H1 (cell line): Measurements from ENCODE around the gene PRICKLE2. TPM values are rescaled to one million over a fixed set of nuclear protein-coding genes. Genes with fewer than 3 reads are reported as not detected.
"Not testable (repeated sequence)": the region's sequence is repeated elsewhere in the genome, so short reads cannot be mapped to it uniquely, and the experiment has no call there.

ENCODE experiments used
- CTCF ChIA-PET: fragments of 300-600 bp; sonication (Branson Sonifier 250); formaldehyde crosslinking; loops from one replicate; lab custom pipeline; 2021; ENCODE audit not compliant: partially characterized antibody; lab: Charles Lee
- POLR2A ChIA-PET: fragments of 300-600 bp; sonication (Branson Sonifier 250); formaldehyde crosslinking; loops from one replicate; lab custom pipeline; 2021; ENCODE audit warnings: inconsistent platforms; ENCODE audit not compliant: partially characterized antibody; lab: Charles Lee
- DNase-seq, 2 experiments: peaks; one replicate each; pipeline versions ENCODE4 v3.0.0 to v3.0.0-alpha.2; 2010 to 2022; ENCODE audit warnings: low spot score in 2 of 2, low read depth in 1 of 2, mixed read lengths in 1 of 2
- FAIRE-seq: peaks from 2 replicates; lab custom pipeline; 2011; peaks lifted over from hg19 to GRCh38; lab: Jason Lieb, UNC
- H2AFZ ChIP-seq: 2 replicates; pipeline ENCODE4 v1.8.1; 2012; ENCODE audit warnings: low read length, inconsistent platforms
- H2AK5ac ChIP-seq: 2 replicates; pipeline ENCODE4 v1.6.1; 2013; ENCODE audit warnings: low read depth, low read length
- H2BK120ac ChIP-seq: replicated peaks from 2 replicates; pipeline ENCODE3; 2013; ENCODE audit warnings: low read depth, low read length, inconsistent platforms
- H2BK12ac ChIP-seq: 2 replicates; pipeline ENCODE4 v1.6.1; 2013; ENCODE audit warnings: low read depth, low read length
- H2BK15ac ChIP-seq: 2 replicates; pipeline ENCODE4 v1.6.1; 2013; ENCODE audit warnings: low read length
- H2BK20ac ChIP-seq: 2 replicates; pipeline ENCODE4 v1.6.1; 2013; ENCODE audit warnings: low read length
- H2BK5ac ChIP-seq: 2 replicates; pipeline ENCODE4 v1.6.1; 2013; ENCODE audit warnings: low read depth, low read length
- H3K14ac ChIP-seq: 2 replicates; pipeline ENCODE4 v1.6.1; 2013; ENCODE audit warnings: inconsistent platforms; ENCODE audit not compliant: insufficient read length
- H3K18ac ChIP-seq: 2 replicates; pipeline ENCODE4 v1.6.1; 2013; ENCODE audit warnings: low read length; ENCODE audit errors: extremely low read depth
- H3K23ac ChIP-seq: 2 replicates; pipeline ENCODE4 v1.6.1; 2013; ENCODE audit warnings: inconsistent platforms; ENCODE audit not compliant: insufficient read length
- H3K23me2 ChIP-seq: 2 replicates; pipeline ENCODE4 v1.6.1; 2013; ENCODE audit warnings: low read depth, low read length
- H3K27ac ChIP-seq: 2 replicates; pipeline ENCODE4 v1.6.1; 2011; ENCODE audit warnings: low read depth, low read length, inconsistent platforms
- H3K27me3 ChIP-seq, 4 experiments: replicated peaks in 1 of 4; 1 replicate in 1 of 4; 2 replicates in 3 of 4; pipeline versions ENCODE4 v1.6.1 to v1.8.1; 2011 to 2013; ENCODE audit warnings: low read length in 3 of 4, mild to moderate bottlenecking in 3 of 4, inconsistent platforms in 2 of 4, mixed read lengths in 2 of 4, moderate library complexity in 1 of 4; ENCODE audit not compliant: control insufficient read depth in 3 of 4, insufficient read depth in 3 of 4; ENCODE audit errors: extremely low read depth in 1 of 4
- H3K36me3 ChIP-seq, 4 experiments: 2 replicates each; pipeline versions ENCODE4 v1.6.1 to v1.8.1; 2011 to 2013; ENCODE audit warnings: mild to moderate bottlenecking in 4 of 4, low read length in 3 of 4, moderate library complexity in 2 of 4, control low read depth in 1 of 4, inconsistent platforms in 1 of 4; ENCODE audit not compliant: insufficient read depth in 4 of 4, control insufficient read depth in 2 of 4
- H3K4ac ChIP-seq: replicated peaks from 2 replicates; pipeline ENCODE3; 2013; ENCODE audit warnings: low read length, low read depth, mixed read lengths, inconsistent platforms; ENCODE audit not compliant: insufficient read length
- H3K4me1 ChIP-seq, 4 experiments: replicated peaks in 1 of 4; 1 replicate in 1 of 4; 2 replicates in 3 of 4; pipeline versions ENCODE4 v1.6.1 to v1.8.1; 2011 to 2013; ENCODE audit warnings: low read length in 3 of 4, inconsistent platforms in 2 of 4, mixed read lengths in 1 of 4; ENCODE audit not compliant: insufficient read depth in 4 of 4, control insufficient read depth in 3 of 4
- H3K4me2 ChIP-seq, 2 experiments: 2 replicates each; pipeline versions ENCODE4 v1.6.1 to v1.8.1; 2011 to 2013; ENCODE audit warnings: low read depth in 2 of 2, low read length in 2 of 2, control low read depth in 1 of 2, inconsistent platforms in 1 of 2, mild to moderate bottlenecking in 1 of 2; ENCODE audit not compliant: insufficient read depth in 1 of 2
- H3K4me3 ChIP-seq, 4 experiments: fragments of 200-600, 300-600 bp in 1 of 4; sonication (generic), shearing (Covaris generic), sonication (Bioruptor Twin) in 1 of 4; 2 replicates each; pipeline versions ENCODE4 v1.5.1 to v1.8.1; 2011 to 2016; ENCODE audit warnings: low read length in 4 of 4, low read depth in 3 of 4, control low read depth in 2 of 4, inconsistent platforms in 2 of 4, mild to moderate bottlenecking in 2 of 4, mixed read lengths in 1 of 4, moderate library complexity in 1 of 4; ENCODE audit not compliant: insufficient read depth in 2 of 4; ENCODE audit errors: extremely low read depth in 1 of 4
- H3K56ac ChIP-seq: replicated peaks from 2 replicates; pipeline ENCODE3; 2013; ENCODE audit warnings: low read depth, mild to moderate bottlenecking, mixed read lengths, low read length, inconsistent platforms; ENCODE audit not compliant: insufficient read length
- H3K79me1 ChIP-seq: 2 replicates; pipeline ENCODE4 v1.6.1; 2013; ENCODE audit warnings: low read depth, low read length, control low read depth
- H3K79me2 ChIP-seq, 2 experiments: 2 replicates each; pipeline versions ENCODE4 v1.6.1 to v1.8.1; 2012 to 2013; ENCODE audit warnings: low read length in 2 of 2, mild to moderate bottlenecking in 2 of 2, inconsistent platforms in 1 of 2; ENCODE audit not compliant: insufficient read depth in 2 of 2, control insufficient read depth in 1 of 2
- H3K9ac ChIP-seq, 4 experiments: replicated peaks in 1 of 4; 1 replicate in 1 of 4; 2 replicates in 3 of 4; pipeline versions ENCODE4 v1.6.1 to v1.8.1; 2011 to 2013; ENCODE audit warnings: low read depth in 3 of 4, low read length in 3 of 4, control low read depth in 2 of 4, mild to moderate bottlenecking in 2 of 4, moderate library complexity in 2 of 4, inconsistent platforms in 1 of 4; ENCODE audit errors: extremely low read depth in 1 of 4
- H3K9me3 ChIP-seq, 2 experiments: 2 replicates each; pipeline versions ENCODE4 v1.6.1 to v1.8.1; 2012 to 2013; ENCODE audit warnings: mild to moderate bottlenecking in 2 of 2, moderate library complexity in 2 of 2, control low read depth in 1 of 2, inconsistent platforms in 1 of 2, low read depth in 1 of 2, low read length in 1 of 2, mixed read lengths in 1 of 2; ENCODE audit not compliant: insufficient read depth in 2 of 2
- H4K20me1 ChIP-seq, 2 experiments: replicated peaks in 1 of 2; 2 replicates each; pipeline versions ENCODE3 to v1.8.1; 2011 to 2013; ENCODE audit warnings: inconsistent platforms in 2 of 2, low read length in 2 of 2, mild to moderate bottlenecking in 1 of 2; ENCODE audit not compliant: insufficient read depth in 2 of 2, control insufficient read depth in 1 of 2
- H4K5ac ChIP-seq: 2 replicates; pipeline ENCODE4 v1.6.1; 2013; ENCODE audit warnings: low read length, low read depth, mixed read lengths, inconsistent platforms; ENCODE audit not compliant: insufficient read length
- H4K8ac ChIP-seq: 2 replicates; pipeline ENCODE4 v1.8.0; 2013; ENCODE audit warnings: mild to moderate bottlenecking, moderate library complexity, low read length, inconsistent platforms; ENCODE audit not compliant: insufficient read depth; ENCODE audit errors: extremely low read depth
- H4K91ac ChIP-seq: replicated peaks from 2 replicates; pipeline ENCODE3; 2013; ENCODE audit warnings: low read length, mixed read lengths, inconsistent platforms; ENCODE audit not compliant: insufficient read length
- WGBS, 2 experiments: shearing (Covaris generic) in 1 of 2; methylation state at CpG; one replicate each; pipeline versions ENCODE4 v1.1.6 to v1.1.7; 2013 to 2015; ENCODE audit warnings: low lambda C conversion rate in 2 of 2, mixed read lengths in 2 of 2, inconsistent platforms in 1 of 2, low coverage in 1 of 2, missing lambda C conversion rate in 1 of 2; ENCODE audit not compliant: insufficient replicate concordance in 2 of 2, insufficient coverage in 1 of 2, insufficient read length in 1 of 2; ENCODE audit errors: extremely low coverage in 1 of 2, missing lambda C conversion rate in 1 of 2; 5-methylcytosine and 5-hydroxymethylcytosine counted together
- polyA plus RNA-seq, 7 experiments: library from polyadenylated mRNA; depleted of rRNA in 3 of 7; stranded (reverse) in 5 of 7; unstranded in 2 of 7; fragments of >200 nt in 5 of 7; fragments of 200-250 nt in 2 of 7; gene quantifications; 1 replicate in 5 of 7; 2 replicates in 1 of 7; 4 replicates in 1 of 7; pipeline versions ENCODE4 v1.2.1 to v1.2.3, GENCODE V29; 2011 to 2013; ENCODE audit warnings: missing spikeins in 2 of 7, mixed read lengths in 2 of 7
- total RNA-seq: library from RNA; stranded (reverse); fragmentation: NEBNext Ultra II Directional; extraction: Animal tissue kit (Norgen Biotek cat#: 25700); gene quantifications from 2 replicates; pipeline ENCODE4 v1.2.1, GENCODE V29; 2021

The PRICKLE2 gene
- total and polyA plus RNA-seq, 2 of the 8 experiments (the other 6 are each of a cell fraction or from before 2014, with no cell fraction given): 2.9 to 8.0 TPM

- H2AFZ ChIP-seq, H2BK120ac ChIP-seq, POLR2A ChIA-PET, H3K4ac ChIP-seq, H2BK12ac ChIP-seq, H4K5ac ChIP-seq, H4K20me1 ChIP-seq, H3K9ac ChIP-seq, H2BK5ac ChIP-seq, H3K4me3 ChIP-seq, H2BK20ac ChIP-seq, DNase-seq, H3K79me2 ChIP-seq, H3K36me3 ChIP-seq, H3K14ac ChIP-seq, H3K4me2 ChIP-seq, H3K9me3 ChIP-seq, FAIRE-seq, H4K91ac ChIP-seq, H4K8ac ChIP-seq, H3K27me3 ChIP-seq, H3K18ac ChIP-seq, H3K56ac ChIP-seq, H3K23ac ChIP-seq, H3K79me1 ChIP-seq, H3K23me2 ChIP-seq, H2BK15ac ChIP-seq, H3K27ac ChIP-seq, H2AK5ac ChIP-seq: not testable (repeated sequence)
- WGBS, 2 experiments: 62% methylated on average over 3 of the region's 4 CpGs; no CpG with 5 or more reads in 1 of the 2 experiments
- peaks cover 0 to 21% (median 9%) of the 10 kb centered on the region in 4 experiments; a peak in 3 of 7 replicates for H3K4me1 ChIP-seq
- CTCF ChIA-PET: interaction anchor here (0.7 kb wide), 1 partner anchor 37 kb away, joined by 3 read pairs; no protein-coding TSS in a partner anchor
Measured at GRCh38 chr3:64089386-64089785, 135.9 kb downstream of the PRICKLE2 start.
